ENCODE measurements around the gene ST6GALNAC6.

Gene ST6GALNAC6

GRCh38 chr9:127905788-127906191 is 6.4 kb upstream of the ST6GALNAC6 start:
- H3K4me2 ChIP-seq (ENCODE audit: low read depth, low read length, poor library complexity, severe bottlenecking): peak overlapping the region; percentile 78
- peaks cover 7% of the 10 kb centered on the region for H3F3A ChIP-seq (ENCODE audit: low read depth)
- TF ChIP-seq EZH2phosphoT487 (IDR thresholded peaks at IDR 0.05; ENCODE audit: borderline replicate concordance): no peak
- TF ChIP-seq CTCF (conservative IDR thresholded peaks at IDR 0.05; ENCODE audit: low read length): no peak
- no peaks in the 10 kb centered on the region for H3K27me3 ChIP-seq (ENCODE audit: insufficient read depth, low read length, poor library complexity, severe bottlenecking)
- H3K9me2 ChIP-seq (replicated peaks; ENCODE audit: low read depth, low read length): no peaks in the 10 kb centered on the region
- H2AFZ ChIP-seq (ENCODE audit: low read length): no peak overlapping the region
- no peaks in the 10 kb centered on the region for H4K20me1 ChIP-seq (ENCODE audit: insufficient read depth, low read length, poor library complexity, severe bottlenecking)
- H3K4me3 ChIP-seq (ENCODE audit: low read length, poor library complexity, severe bottlenecking): peak overlapping the region; percentile 45
- no peaks in the 10 kb centered on the region for H3K9me3 ChIP-seq (ENCODE audit: insufficient read depth, low read depth, low read length)
- no peaks in the 10 kb centered on the region for H3K36me3 ChIP-seq (ENCODE audit: insufficient read depth, low read length)
- peaks cover 41% of the 10 kb centered on the region for H3K4me1 ChIP-seq (ENCODE audit: insufficient read depth, low read length, poor library complexity, severe bottlenecking)
- no peaks in the 10 kb centered on the region for H3K79me2 ChIP-seq (ENCODE audit: insufficient read depth, low read length)
- H3K9ac ChIP-seq (ENCODE audit: low read depth, low read length, poor library complexity, severe bottlenecking): peak overlapping the region; percentile 69

DNA sequence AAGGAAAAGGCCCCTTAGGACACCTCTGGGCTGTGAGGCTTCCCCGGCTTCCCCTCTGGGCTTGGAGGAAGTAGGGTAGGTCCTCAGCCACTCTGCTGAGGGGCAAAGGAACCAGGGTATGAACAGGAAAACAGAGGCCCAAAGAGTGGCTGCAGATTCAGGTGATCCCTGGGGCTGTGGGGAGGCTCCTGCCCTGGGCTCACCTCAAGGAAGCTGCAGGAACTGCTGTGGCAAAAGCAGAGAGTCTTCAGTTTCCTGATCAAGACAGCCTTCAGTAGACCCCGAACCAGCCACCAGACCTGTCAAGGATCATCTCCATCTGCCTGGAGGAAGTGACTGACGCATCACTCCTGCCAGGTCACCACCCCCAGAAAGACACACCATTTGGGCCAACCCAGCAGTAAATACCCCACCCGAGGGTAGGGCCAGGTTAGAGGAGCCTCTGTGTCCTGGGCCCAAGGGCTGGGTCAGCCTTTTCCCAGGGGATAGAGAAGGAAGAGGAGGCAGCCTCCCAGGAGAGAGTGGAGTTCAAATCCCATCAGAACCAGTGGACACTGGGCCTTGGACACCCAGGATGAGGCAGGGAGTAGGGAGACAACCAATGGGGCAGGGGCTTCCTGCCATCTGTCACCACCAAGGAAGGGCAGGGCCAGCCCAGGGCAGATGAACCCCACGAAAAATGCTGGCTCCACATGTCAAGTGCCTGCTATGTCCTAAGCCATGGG is 5.8 kb upstream of the ST6GALNAC6 start:
- TF ChIP-seq CTCF (conservative IDR thresholded peaks at IDR 0.05; ENCODE audit: low read length) (no peak), EZH2phosphoT487 (IDR thresholded peaks at IDR 0.05; ENCODE audit: borderline replicate concordance) (no peak)
- H4K20me1 ChIP-seq (ENCODE audit: insufficient read depth, low read length, poor library complexity, severe bottlenecking): no peaks in the 10 kb centered on the region
- no peaks in the 10 kb centered on the region for H3K79me2 ChIP-seq (ENCODE audit: insufficient read depth, low read length)
- no peaks in the 10 kb centered on the region for H3K36me3 ChIP-seq (ENCODE audit: insufficient read depth, low read length)
- H3K27me3 ChIP-seq (ENCODE audit: insufficient read depth, low read length, poor library complexity, severe bottlenecking): no peaks in the 10 kb centered on the region
- H3K4me2 ChIP-seq (ENCODE audit: low read depth, low read length, poor library complexity, severe bottlenecking): peak overlapping the region; percentile 78
- H3K9ac ChIP-seq (ENCODE audit: low read depth, low read length, poor library complexity, severe bottlenecking): peak overlapping the region; percentile 69
- H2AFZ ChIP-seq (ENCODE audit: low read length): no peak overlapping the region
- peaks cover 41% of the 10 kb centered on the region for H3K4me1 ChIP-seq (ENCODE audit: insufficient read depth, low read length, poor library complexity, severe bottlenecking)
- peaks cover 7% of the 10 kb centered on the region for H3F3A ChIP-seq (ENCODE audit: low read depth)
- no peaks in the 10 kb centered on the region for H3K9me3 ChIP-seq (ENCODE audit: insufficient read depth, low read depth, low read length)
- no peaks in the 10 kb centered on the region for H3K9me2 ChIP-seq (replicated peaks; ENCODE audit: low read depth, low read length)
- peak overlapping the region; percentile 45 for H3K4me3 ChIP-seq (ENCODE audit: low read length, poor library complexity, severe bottlenecking)

- no peaks in the 10 kb centered on the region for H3K79me2 ChIP-seq (ENCODE audit: insufficient read depth, low read length)
- H2AFZ ChIP-seq (ENCODE audit: low read length): no peak overlapping the region
- TF ChIP-seq CTCF (conservative IDR thresholded peaks at IDR 0.05; ENCODE audit: low read length) (no peak), EZH2phosphoT487 (IDR thresholded peaks at IDR 0.05; ENCODE audit: borderline replicate concordance) (no peak)
- H3F3A ChIP-seq (ENCODE audit: low read depth): peaks cover 7% of the 10 kb centered on the region
- H3K27me3 ChIP-seq (ENCODE audit: insufficient read depth, low read length, poor library complexity, severe bottlenecking): no peaks in the 10 kb centered on the region
- peaks cover 47% of the 10 kb centered on the region for H3K4me1 ChIP-seq (ENCODE audit: insufficient read depth, low read length, poor library complexity, severe bottlenecking)
- peak overlapping the region; percentile 45 for H3K4me3 ChIP-seq (ENCODE audit: low read length, poor library complexity, severe bottlenecking)
- H3K9ac ChIP-seq (ENCODE audit: low read depth, low read length, poor library complexity, severe bottlenecking): peak overlapping the region; percentile 69
- no peaks in the 10 kb centered on the region for H3K9me3 ChIP-seq (ENCODE audit: insufficient read depth, low read depth, low read length)
- no peaks in the 10 kb centered on the region for H3K36me3 ChIP-seq (ENCODE audit: insufficient read depth, low read length)
- no peaks in the 10 kb centered on the region for H3K9me2 ChIP-seq (replicated peaks; ENCODE audit: low read depth, low read length)
- no peaks in the 10 kb centered on the region for H4K20me1 ChIP-seq (ENCODE audit: insufficient read depth, low read length, poor library complexity, severe bottlenecking)
- H3K4me2 ChIP-seq (ENCODE audit: low read depth, low read length, poor library complexity, severe bottlenecking): peak overlapping the region; percentile 78
Observed at GRCh38 chr9:127904561-127905003, 5.2 kb upstream of the ST6GALNAC6 start.

Data from Loucy (cell line).